SK-N-SH treated with all-trans-retinoic acid at 6 μM for 48 hours (cell line): ENCODE results near the gene FOSB.

Experiments used
- ATAC-seq: fragments of 200-7000 bp; cut with Tn5 transposase; 3 replicates; pipeline ENCODE4 v1.9.1; 2020; ENCODE audit warnings: mild to moderate bottlenecking, moderate library complexity
- ARNTL ChIP-seq: fragments of 450-650 bp; formaldehyde crosslinking; IDR thresholded peaks from 2 replicates; pipeline ENCODE4 v1.5.0; 2020; ENCODE audit warnings: low read depth, mild to moderate bottlenecking, moderate library complexity, borderline replicate concordance
- BACH2 ChIP-seq: fragments of 250-450 bp; sonication (Bioruptor Pico); IDR thresholded peaks from 2 replicates; pipeline ENCODE4 v1.9.0; 2021; ENCODE audit warnings: mild to moderate bottlenecking, borderline replicate concordance
- GLIS3 ChIP-seq: fragments of 250-450 bp; sonication (Bioruptor Pico); IDR thresholded peaks from 2 replicates; pipeline ENCODE4 v1.5.0; 2020; ENCODE audit warnings: mild to moderate bottlenecking, moderate library complexity
- ISL1 ChIP-seq: fragments of 250-450 bp; sonication (Bioruptor Pico); IDR thresholded peaks from 2 replicates; pipeline ENCODE4 v2.1.2; 2022; ENCODE audit warnings: mild to moderate bottlenecking, moderate library complexity
- OSR1 ChIP-seq: fragments of 250-450 bp; sonication (Bioruptor Pico); IDR thresholded peaks from 2 replicates; pipeline ENCODE4 v1.8.0; 2022; ENCODE audit warnings: moderate library complexity, mild to moderate bottlenecking, inconsistent platforms
- PPARA ChIP-seq: fragments of 250-450 bp; sonication (Bioruptor Pico); IDR thresholded peaks from 2 replicates; pipeline ENCODE4 v1.5.0; 2020; ENCODE audit warnings: mild to moderate bottlenecking, borderline replicate concordance
- RARB ChIP-seq: fragments of 250-450 bp; sonication (Bioruptor Pico); IDR thresholded peaks from 2 replicates; pipeline ENCODE4 v1.8.0; 2021; ENCODE audit warnings: mild to moderate bottlenecking, moderate library complexity
- TCF4 ChIP-seq: fragments of 250-450 bp; sonication (Bioruptor Pico); IDR thresholded peaks from 2 replicates; pipeline ENCODE4 v1.8.0; 2021; ENCODE audit warnings: mild to moderate bottlenecking, moderate library complexity, borderline replicate concordance
- TOX ChIP-seq: fragments of 250-450 bp; sonication (Bioruptor Pico); IDR thresholded peaks from 2 replicates; pipeline ENCODE4 v1.8.0; 2021; ENCODE audit warnings: mild to moderate bottlenecking, moderate library complexity, borderline replicate concordance
- ZC3H10 ChIP-seq: fragments of 250-450 bp; sonication (Bioruptor Pico); IDR thresholded peaks from 2 replicates; pipeline ENCODE4 v1.5.1; 2021; ENCODE audit warnings: mild to moderate bottlenecking, moderate library complexity
- ZFP3 ChIP-seq: fragments of 250-450 bp; sonication (Bioruptor Pico); IDR thresholded peaks from 2 replicates; pipeline ENCODE4 v1.5.0; 2020; ENCODE audit warnings: mild to moderate bottlenecking, moderate library complexity
- ZFP30 ChIP-seq: fragments of 450-650 bp; formaldehyde crosslinking; IDR thresholded peaks from 2 replicates; pipeline ENCODE4 v1.5.0; 2022; ENCODE audit warnings: mild to moderate bottlenecking, moderate library complexity
- ZNF565 ChIP-seq: fragments of 450-650 bp; formaldehyde crosslinking; conservative IDR thresholded peaks from 2 replicates; pipeline ENCODE4 v1.5.0; 2020; ENCODE audit warnings: low read depth, mild to moderate bottlenecking, moderate library complexity
- ZNF70 ChIP-seq: fragments of 450-650 bp; formaldehyde crosslinking; IDR thresholded peaks from 2 replicates; pipeline ENCODE4 v1.5.0; 2020; ENCODE audit warnings: mild to moderate bottlenecking, moderate library complexity
- ZNF8 ChIP-seq: fragments of 450-650 bp; formaldehyde crosslinking; IDR thresholded peaks from 2 replicates; pipeline ENCODE4 v1.5.0; 2020; ENCODE audit warnings: mild to moderate bottlenecking, moderate library complexity
- TF ChIP-seq, protein P1 (sequence below): fragments of 250-450 bp; sonication (Bioruptor Pico); IDR thresholded peaks from 2 replicates; pipeline ENCODE4 v1.8.0; 2020; ENCODE audit warnings: mild to moderate bottlenecking, moderate library complexity, borderline replicate concordance
- TF ChIP-seq, protein P2 (sequence below): fragments of 250-450 bp; sonication (Bioruptor Pico); IDR thresholded peaks from 2 replicates; pipeline ENCODE4 v1.5.1; 2020; ENCODE audit warnings: low read depth, mild to moderate bottlenecking, moderate library complexity
- TF ChIP-seq, protein P3 (sequence below): fragments of 250-450 bp; sonication (Bioruptor Pico); IDR thresholded peaks from 2 replicates; pipeline ENCODE4 v1.8.0; 2021; ENCODE audit warnings: low read depth, mild to moderate bottlenecking, moderate library complexity, borderline replicate concordance
- TF ChIP-seq, protein P4 (sequence below): fragments of 250-450 bp; sonication (Bioruptor Pico); IDR thresholded peaks from 2 replicates; pipeline ENCODE4 v1.5.0; 2020; ENCODE audit warnings: mild to moderate bottlenecking, moderate library complexity
- TF ChIP-seq, protein P5 (sequence below): fragments of 250-450 bp; sonication (Bioruptor Pico); IDR thresholded peaks from 2 replicates; pipeline ENCODE4 v1.5.1; 2021; ENCODE audit warnings: mild to moderate bottlenecking, moderate library complexity

The FOSB gene

DNA sequence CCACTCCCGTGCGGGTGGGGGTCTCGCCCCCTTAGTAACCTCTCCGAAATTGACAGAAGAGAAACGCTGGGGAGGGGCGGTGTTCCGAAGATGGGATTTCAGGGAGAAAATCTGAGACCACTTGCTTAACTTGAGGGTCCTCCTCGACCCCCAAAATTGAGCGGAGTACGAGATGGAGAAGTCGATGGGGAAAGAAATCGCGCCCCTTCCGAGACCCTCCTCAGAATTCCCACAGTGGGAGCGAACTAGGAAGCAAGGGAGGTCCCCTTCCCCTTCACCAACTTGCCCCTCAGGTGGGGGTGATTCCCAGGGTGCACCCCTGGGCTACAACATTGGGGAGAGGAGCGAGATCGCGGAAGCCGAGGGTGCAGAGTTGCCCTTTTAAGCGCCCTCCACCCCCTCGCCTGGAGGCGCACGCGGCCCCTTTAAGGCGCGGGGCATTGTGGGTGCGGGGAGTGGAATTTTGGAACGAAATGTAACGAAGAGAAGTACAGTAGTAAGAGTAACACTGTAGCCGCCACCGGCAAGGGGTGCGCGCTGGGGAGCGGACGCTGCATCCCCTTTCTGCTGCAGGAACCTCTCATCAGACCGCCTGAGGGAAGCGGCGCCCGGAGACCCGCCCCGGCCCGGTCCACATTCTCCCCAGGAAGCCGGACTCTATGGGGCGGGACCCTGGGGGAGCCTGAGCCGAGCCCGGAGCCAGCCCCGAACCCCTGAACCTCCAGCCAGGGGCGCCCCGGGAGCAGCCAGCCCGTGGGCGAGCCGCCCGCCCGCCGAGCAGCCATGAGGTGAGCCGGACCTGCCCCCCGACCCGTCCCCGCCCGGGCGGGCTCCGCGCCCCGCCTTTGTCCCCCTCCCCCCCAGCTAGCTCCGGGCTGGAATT, 39.4 kb downstream of the FOSB start, which contains the start of gene VASP:
Gene VASP (plus strand): TSS at position 491 of the 883 bp plus-strand sequence. CDS start 293 bp downstream, at position 784.
- peak; percentile 78 for ATAC-seq
- TF ChIP-seq ZNF8 (CRISPR knock-in tag): no peak
- TF ChIP-seq, protein P1, sequence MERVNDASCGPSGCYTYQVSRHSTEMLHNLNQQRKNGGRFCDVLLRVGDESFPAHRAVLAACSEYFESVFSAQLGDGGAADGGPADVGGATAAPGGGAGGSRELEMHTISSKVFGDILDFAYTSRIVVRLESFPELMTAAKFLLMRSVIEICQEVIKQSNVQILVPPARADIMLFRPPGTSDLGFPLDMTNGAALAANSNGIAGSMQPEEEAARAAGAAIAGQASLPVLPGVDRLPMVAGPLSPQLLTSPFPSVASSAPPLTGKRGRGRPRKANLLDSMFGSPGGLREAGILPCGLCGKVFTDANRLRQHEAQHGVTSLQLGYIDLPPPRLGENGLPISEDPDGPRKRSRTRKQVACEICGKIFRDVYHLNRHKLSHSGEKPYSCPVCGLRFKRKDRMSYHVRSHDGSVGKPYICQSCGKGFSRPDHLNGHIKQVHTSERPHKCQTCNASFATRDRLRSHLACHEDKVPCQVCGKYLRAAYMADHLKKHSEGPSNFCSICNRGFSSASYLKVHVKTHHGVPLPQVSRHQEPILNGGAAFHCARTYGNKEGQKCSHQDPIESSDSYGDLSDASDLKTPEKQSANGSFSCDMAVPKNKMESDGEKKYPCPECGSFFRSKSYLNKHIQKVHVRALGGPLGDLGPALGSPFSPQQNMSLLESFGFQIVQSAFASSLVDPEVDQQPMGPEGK: 0 out of 2 replicates have a peak, but pooled peaks have one; percentile 3

DNA sequence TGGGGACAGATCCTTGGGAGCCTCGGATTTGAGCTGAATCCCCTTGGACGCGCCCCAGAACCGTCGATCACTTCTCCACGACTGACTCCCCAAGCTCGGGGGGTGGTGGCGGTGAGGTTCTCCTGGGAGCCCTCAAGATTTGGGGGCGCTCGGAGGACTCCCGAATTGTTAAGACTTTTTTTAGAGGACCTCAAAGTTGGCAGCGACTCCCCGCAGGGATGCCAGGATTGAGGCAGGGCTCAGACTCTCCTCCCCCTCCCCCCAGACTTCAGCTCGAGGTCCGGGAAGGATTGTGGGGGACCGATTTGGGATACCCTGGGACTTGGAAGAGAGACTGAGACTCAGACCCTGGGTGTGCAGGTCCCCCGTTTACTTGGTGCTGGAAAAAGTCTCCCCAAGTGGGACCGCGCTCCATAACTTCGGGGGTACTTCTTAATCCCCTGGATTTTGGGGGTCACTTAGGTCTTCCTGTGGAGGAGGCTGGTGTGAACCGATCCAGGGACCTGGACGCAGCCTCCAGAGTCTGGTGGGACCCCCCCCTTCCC, 40.1 kb downstream of the FOSB start:
- ATAC-seq: no peak
- TF ChIP-seq ZNF8 (CRISPR knock-in tag) (no peak), ZNF565 (CRISPR knock-in tag) (no peak), RARB (CRISPR knock-in tag) (no peak), ZFP30 (CRISPR knock-in tag) (no peak), ZC3H10 (no peak), OSR1 (CRISPR knock-in tag) (no peak), TOX (CRISPR knock-in tag) (no peak), GLIS3 (CRISPR knock-in tag) (no peak), ARNTL (no peak), ISL1 (CRISPR knock-in tag) (no peak), TCF4 (CRISPR knock-in tag) (no peak)
- TF ChIP-seq, protein P2, sequence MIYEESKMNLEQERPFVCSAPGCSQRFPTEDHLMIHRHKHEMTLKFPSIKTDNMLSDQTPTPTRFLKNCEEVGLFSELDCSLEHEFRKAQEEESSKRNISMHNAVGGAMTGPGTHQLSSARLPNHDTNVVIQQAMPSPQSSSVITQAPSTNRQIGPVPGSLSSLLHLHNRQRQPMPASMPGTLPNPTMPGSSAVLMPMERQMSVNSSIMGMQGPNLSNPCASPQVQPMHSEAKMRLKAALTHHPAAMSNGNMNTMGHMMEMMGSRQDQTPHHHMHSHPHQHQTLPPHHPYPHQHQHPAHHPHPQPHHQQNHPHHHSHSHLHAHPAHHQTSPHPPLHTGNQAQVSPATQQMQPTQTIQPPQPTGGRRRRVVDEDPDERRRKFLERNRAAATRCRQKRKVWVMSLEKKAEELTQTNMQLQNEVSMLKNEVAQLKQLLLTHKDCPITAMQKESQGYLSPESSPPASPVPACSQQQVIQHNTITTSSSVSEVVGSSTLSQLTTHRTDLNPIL (CRISPR knock-in tag): no peak
- TF ChIP-seq, protein P3, sequence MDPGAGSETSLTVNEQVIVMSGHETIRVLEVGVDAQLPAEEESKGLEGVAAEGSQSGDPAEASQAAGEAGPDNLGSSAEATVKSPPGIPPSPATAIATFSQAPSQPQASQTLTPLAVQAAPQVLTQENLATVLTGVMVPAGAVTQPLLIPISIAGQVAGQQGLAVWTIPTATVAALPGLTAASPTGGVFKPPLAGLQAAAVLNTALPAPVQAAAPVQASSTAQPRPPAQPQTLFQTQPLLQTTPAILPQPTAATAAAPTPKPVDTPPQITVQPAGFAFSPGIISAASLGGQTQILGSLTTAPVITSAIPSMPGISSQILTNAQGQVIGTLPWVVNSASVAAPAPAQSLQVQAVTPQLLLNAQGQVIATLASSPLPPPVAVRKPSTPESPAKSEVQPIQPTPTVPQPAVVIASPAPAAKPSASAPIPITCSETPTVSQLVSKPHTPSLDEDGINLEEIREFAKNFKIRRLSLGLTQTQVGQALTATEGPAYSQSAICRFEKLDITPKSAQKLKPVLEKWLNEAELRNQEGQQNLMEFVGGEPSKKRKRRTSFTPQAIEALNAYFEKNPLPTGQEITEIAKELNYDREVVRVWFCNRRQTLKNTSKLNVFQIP (CRISPR knock-in tag): no peak
- TF ChIP-seq, protein P4, sequence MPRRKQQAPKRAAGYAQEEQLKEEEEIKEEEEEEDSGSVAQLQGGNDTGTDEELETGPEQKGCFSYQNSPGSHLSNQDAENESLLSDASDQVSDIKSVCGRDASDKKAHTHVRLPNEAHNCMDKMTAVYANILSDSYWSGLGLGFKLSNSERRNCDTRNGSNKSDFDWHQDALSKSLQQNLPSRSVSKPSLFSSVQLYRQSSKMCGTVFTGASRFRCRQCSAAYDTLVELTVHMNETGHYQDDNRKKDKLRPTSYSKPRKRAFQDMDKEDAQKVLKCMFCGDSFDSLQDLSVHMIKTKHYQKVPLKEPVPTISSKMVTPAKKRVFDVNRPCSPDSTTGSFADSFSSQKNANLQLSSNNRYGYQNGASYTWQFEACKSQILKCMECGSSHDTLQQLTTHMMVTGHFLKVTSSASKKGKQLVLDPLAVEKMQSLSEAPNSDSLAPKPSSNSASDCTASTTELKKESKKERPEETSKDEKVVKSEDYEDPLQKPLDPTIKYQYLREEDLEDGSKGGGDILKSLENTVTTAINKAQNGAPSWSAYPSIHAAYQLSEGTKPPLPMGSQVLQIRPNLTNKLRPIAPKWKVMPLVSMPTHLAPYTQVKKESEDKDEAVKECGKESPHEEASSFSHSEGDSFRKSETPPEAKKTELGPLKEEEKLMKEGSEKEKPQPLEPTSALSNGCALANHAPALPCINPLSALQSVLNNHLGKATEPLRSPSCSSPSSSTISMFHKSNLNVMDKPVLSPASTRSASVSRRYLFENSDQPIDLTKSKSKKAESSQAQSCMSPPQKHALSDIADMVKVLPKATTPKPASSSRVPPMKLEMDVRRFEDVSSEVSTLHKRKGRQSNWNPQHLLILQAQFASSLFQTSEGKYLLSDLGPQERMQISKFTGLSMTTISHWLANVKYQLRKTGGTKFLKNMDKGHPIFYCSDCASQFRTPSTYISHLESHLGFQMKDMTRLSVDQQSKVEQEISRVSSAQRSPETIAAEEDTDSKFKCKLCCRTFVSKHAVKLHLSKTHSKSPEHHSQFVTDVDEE (CRISPR knock-in tag): no peak
- TF ChIP-seq, protein P1: no peak

DNA sequence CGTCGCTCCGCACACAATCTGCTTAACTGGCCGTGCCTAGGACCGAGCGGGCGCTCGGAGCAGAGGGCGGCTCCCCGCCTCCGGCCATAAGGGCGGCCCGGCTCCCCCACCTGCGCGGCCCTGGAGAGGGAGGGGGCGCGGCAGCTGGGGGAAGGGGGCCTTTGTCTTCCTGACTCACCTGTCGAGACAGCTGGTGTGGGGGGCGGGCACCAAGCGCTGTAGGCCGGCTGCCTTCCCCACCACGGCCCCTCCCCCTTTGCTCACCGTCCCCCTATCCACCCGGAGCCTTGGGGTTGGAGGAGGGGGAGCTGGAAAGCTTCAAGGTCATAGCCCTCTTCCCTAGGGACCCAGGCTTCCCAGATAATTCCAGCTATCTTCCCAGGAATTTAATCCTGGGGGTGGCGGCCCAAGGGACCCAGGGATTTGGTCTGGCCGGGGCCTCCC, 40.6 kb downstream of the FOSB start:
- ATAC-seq: 0 out of 3 replicates have a peak, but pooled peaks have one; percentile 1
- no peak for TF ChIP-seq PPARA (CRISPR knock-in tag)
- no peak for TF ChIP-seq OSR1 (CRISPR knock-in tag)
- TF ChIP-seq, protein P1: no peak
- no peak for TF ChIP-seq TCF4 (CRISPR knock-in tag)
- TF ChIP-seq BACH2 (CRISPR knock-in tag): no peak
- no peak for TF ChIP-seq ZNF70
- no peak for TF ChIP-seq ZFP30 (CRISPR knock-in tag)
- TF ChIP-seq, protein P5, sequence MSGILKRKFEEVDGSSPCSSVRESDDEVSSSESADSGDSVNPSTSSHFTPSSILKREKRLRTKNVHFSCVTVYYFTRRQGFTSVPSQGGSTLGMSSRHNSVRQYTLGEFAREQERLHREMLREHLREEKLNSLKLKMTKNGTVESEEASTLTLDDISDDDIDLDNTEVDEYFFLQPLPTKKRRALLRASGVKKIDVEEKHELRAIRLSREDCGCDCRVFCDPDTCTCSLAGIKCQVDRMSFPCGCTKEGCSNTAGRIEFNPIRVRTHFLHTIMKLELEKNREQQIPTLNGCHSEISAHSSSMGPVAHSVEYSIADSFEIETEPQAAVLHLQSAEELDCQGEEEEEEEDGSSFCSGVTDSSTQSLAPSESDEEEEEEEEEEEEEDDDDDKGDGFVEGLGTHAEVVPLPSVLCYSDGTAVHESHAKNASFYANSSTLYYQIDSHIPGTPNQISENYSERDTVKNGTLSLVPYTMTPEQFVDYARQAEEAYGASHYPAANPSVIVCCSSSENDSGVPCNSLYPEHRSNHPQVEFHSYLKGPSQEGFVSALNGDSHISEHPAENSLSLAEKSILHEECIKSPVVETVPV (CRISPR knock-in tag): no peak
- no peak for TF ChIP-seq ZNF8 (CRISPR knock-in tag)
- TF ChIP-seq ZNF565 (CRISPR knock-in tag): no peak
- no peak for TF ChIP-seq ISL1 (CRISPR knock-in tag)
- TF ChIP-seq, protein P2 (CRISPR knock-in tag): no peak
- TF ChIP-seq ZC3H10: no peak
- TF ChIP-seq ZFP3: no peak
- no peak for TF ChIP-seq RARB (CRISPR knock-in tag)
